Endometrial microvascular endothelial cells (primary cell): ENCODE results near the gene EFNA2. TPM values are rescaled to one million over a fixed set of nuclear protein-coding genes. Genes with fewer than 3 reads are reported as not detected.
"Not testable (repeated sequence)": the region's sequence is repeated elsewhere in the genome, so short reads cannot be mapped to it uniquely, and the experiment has no call there.

Source experiments
- in situ Hi-C: cut with HindIII; loops from 2 replicates; pipeline ENCODE4 v1.10.0; 2017; ENCODE audit warnings: low sequenced_read_pairs, low pct_unique_long_range_greater_than_20kb; ENCODE audit errors: inconsistent ontology term
- total RNA-seq: library from RNA; depleted of rRNA; stranded (reverse); fragments of >200 nt; gene quantifications from one replicate; pipeline ENCODE4 v1.2.3, GENCODE V29; 2015; ENCODE audit errors: inconsistent ontology term

The EFNA2 gene
- total RNA-seq, 1 donor from 2014 or later = not detected

DNA sequence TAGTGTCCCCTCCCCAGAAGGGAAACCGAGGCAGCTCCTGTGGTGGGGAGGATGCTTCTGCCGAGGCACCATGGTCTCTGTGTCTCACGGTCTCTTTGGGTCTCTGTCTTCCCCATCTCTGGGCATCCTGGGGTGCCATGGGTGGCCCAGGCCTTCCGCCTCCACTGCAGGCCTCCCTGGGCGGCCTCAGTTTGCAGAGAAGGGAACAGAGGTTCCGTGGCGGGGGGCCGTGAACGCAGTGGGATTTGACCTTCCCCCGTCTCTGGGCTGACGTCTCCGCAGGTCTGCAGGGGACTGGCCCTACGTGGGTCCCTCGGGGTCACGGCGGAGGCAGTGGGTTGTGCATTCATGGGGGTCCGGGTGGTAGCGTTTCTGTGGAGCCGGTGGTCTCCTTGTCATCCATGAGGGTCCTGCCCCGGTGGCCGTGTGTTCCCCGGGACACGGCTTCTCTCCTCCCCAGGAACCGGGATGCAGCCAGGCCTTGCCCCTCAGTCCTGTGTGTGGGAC lies 4.6 kb downstream of the EFNA2 start:
- in situ Hi-C loops = no loop called here

DNA sequence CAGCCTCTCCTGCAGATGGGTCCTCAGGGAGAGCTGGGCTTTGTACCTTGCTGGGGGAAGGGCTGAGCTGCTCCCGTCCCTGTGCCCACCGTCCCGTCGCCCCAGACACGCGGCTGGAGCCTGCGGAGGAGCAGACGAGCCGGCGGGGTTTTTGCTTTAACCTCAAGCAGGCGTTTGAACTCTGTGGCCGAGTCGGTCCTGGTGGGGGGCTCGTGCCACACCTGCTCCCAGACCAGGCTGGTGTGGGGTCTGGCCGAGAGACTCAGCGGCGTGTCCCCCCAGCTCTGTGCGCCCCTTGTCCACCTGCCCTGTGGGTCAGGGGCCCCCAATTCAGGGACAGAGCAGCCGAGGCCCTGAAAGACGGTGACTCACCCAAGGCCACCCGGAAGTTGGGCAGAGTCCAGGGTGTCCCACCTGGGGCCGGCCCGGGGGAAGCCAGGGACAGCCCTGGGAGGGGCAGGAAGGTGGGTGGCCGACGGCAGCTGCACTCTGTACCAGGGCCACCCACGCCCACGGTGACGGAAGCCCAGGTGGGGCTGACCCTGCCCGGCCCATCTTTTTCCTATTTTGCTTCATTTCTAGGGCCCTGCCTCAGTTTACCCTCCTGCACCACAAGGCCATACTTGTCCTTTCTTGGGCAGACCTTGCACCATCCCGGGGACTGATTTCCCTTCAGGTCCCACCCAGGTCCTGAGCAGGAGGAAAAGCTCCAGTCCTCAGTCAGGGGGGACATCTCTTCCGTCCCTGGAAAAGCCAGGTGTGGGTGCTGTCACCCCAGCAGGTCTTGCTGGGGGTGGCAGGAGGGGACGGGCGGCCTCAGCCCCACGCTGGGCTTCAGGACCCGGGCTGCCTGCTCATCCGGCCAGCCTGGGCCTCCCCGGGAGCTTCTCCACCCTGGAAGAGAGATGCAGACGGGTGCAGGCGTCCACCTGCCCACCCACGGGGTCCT lies 5.3 kb downstream of the EFNA2 start:
- in situ Hi-C loops = no loop called here

DNA sequence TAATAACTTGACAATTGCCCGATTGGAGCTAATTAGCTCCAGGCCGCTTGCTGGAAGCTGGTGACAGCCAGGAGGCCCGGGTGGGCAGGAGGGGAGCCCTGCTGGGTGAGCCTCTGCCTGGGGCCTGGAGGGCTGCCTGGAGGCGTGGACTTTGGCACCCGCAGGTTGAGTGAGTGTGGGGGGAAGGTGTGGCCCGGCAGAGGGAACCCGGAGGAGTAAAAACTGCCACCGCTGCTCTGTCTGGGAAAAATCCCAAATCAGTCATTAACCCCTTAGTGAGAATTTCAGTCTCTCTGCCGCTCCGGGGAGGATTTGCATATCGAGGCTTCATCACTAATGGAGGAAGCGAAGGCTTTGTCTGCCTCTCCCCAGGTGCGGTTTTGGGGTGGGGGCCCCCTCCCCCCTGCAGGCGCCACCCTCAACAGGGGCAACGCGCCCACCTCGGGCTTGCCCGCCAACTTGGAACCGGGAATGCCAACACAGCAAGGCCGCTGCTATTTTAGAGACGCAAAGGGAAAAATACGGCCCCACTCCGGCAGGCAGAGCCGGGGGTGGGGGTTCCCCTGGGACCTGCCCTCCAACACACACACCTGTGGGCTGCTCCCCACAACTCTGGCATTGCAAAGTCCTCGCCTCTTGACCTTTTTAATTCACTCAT lies 6.2 kb downstream of the EFNA2 start:
- in situ Hi-C loops = no loop called here

DNA sequence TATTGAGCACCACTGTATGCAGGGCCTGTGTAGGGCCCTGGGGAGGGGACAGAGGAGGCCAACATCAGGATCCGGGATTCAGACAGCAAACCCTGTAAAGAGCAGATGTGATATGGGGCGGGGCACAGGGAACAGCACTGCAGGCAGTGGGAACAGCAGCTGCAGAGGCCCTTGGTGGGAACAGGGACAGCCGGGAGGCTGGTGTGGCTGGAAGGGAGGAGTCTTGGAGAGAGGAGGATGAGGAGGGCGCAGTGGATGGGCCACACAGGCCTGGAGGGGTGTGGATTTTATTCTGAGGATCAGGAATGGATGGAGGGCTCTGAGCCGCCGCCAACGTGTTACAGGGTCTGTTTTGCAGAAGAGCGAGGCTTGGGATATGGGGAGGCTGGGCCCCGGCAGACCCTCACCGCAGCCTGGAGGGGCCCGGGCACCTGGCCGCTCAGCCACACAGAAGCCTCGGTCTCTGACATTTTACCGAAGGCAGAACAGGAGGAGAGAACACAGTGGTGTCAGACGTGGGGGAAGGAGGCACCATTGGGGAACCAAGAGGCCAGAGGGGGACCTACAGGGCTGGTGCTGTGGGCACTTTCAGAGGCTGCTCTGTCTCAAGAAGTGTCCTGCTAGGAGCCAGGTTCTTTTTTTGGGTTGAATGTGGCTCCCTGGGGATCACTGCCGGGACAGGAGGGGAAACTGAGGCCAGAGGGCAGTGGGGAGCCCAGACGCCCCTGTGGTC lies 6.9 kb downstream of the EFNA2 start:
- in situ Hi-C loops = no loop called here

DNA sequence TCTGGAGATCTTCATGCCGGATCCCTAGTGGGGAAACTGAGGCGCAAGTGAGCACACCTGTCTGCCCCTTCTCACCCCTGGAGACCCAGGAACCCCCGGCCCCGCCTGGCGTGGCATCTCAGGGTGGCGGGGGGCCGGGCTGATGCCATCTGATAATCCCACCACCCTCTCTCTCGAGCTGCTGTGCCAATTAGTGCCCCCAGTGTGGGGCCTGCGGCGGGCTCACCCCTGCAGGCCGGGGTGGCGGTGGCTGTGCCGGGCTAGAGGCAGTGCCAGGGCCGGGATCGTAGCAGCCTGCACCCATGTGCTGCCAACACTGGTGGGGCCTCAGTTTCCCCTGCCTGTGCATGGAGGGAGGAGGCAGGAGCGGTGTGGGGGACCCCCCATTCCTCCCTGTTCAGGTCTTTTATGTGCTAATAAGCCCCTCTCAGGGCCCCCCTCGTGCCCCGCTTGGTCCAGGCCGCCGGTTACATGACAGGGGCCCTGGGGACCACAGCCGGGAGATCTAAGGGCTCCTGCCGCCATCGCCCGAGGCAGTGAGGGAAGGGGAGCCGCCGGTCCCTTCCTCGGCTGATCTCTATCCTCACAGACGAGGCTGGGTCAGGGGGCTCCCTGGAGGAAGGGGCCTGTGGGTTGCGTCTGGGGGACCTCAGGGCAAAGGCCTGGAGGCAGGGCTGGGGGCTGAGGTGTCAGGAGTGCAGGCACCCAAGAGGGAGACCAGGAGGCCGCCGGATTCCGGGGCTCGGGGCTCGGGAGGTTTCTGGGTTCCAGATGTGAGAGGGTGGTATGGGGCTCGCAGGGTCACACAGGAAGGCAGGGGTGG lies 8.3 kb downstream of the EFNA2 start:
- in situ Hi-C loops = no loop called here

DNA sequence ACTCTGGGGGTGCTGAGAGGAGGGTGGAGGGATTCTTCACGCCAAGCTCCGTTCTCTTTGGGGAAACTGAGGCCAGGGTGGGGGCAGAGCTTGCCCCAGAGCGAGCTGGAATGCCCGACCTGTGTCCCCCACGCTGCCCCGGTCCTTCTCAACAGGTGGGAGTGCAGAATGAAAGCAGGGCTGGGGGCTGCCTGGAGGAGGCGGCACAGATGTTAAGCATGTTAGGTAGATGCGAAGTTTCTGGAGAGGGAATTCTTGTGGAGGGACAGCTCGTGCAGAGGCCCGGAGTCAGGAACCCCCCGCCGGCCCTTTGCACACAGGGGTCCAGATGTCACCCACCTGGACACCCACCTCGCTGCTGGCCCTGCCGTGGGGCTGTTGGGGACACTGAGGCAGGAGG lies 9.0 kb downstream of the EFNA2 start:
- in situ Hi-C loops = no loop called here

DNA sequence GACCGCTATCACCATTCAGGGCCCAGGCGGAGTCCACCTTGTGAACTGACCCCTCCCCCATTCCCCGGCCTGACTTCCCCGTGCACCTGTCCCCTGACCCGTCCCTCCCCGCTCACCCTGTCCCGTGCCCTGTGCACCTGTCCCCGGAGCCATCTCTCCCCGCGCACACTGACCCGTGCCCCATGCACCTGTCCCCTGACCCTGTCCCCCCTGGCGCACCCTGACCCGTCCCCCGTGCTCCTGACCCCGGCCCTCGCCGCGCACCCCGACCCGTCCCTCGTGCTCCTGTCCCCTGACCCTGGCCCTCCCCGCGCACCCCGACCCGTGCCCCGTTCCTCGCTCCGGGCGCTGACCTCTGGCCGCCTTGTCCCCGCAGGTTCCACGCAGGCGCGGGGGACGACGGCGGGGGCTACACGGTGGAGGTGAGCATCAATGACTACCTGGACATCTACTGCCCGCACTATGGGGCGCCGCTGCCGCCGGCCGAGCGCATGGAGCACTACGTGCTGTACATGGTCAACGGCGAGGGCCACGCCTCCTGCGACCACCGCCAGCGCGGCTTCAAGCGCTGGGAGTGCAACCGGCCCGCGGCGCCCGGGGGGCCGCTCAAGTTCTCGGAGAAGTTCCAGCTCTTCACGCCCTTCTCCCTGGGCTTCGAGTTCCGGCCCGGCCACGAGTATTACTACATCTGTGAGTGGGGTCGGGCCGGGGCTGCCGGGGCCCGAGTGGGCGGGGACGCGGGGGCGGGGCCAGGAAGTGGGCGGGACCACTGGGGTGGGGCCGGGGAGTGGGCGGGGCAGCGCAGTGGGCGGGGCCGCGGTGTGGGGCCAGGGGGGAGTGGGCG lies 9.7 kb downstream of the EFNA2 start:
- in situ Hi-C loops = no loop called here

DNA sequence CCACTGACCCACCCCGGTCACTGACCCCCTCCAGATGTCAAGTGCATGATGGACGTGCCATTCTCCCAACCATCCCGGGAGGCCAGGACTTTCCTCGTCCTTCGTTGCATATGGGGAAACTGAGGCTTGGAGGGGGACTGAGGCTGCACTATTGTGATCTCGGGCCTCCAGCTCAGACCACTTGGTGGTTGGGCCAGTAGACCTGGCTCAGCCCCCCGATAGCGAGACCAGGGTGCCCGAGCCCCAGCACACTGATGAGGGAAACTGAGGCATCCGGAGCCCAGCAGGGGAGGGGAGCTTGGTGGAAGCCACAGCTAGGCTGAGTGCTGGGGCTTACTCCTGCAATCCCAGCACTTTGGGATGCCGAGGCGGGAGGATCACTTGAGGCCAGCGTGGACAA lies 10.4 kb downstream of the EFNA2 start:
- in situ Hi-C loops = no loop called here

DNA sequence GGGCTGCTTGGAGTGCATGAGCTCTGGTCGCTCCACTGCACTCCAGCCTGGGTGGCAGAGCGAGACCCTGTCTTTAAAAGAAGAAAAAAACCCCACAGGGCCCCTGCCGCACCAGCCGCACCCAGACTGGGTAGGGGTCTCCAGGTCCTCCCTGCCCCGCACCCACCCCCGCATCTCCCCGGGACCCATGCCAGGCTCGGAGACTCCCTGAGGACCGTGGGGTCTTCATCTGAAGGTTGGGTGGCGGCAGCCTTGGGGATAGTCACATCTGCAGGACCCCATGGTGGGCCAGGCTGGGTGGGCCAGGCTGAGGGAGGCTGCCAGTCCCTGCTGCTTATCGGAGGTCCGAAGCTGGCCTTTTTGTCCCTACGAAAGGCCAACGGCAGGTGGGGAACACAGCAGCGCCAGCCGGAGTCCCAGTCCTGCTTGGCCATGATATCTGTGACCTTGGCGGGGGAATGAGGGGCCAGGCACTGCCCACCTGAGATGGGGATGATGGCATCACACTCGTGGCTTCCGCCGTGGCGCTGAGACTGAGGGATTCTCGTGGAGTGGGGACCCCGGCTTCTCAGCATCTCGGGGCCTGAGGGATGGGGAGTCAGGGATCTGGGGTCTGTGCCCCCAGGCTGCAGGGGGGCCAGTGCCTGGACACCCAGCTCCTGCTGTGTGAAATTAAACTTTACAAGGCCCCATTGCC lies 11.1 kb downstream of the EFNA2 start:
- in situ Hi-C loops = no loop called here

DNA sequence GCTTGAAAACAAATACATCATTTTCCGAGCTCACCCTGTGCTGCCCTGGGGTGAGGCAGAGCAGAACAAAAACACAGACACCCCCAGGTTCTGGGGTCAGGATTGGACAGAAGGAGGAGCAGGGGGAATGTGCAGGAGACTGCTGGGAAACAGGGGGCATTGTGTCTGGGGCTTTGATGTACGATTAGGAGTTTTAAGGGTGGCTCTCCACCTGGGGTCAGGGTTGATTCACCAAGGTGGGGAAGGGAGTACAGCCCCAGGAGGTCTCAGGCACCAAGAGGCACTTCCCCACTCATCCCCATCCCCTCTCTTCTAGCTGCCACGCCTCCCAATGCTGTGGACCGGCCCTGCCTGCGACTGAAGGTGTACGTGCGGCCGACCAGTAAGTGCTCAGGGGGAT lies 12.6 kb downstream of the EFNA2 start:
- in situ Hi-C loops = no loop called here

DNA sequence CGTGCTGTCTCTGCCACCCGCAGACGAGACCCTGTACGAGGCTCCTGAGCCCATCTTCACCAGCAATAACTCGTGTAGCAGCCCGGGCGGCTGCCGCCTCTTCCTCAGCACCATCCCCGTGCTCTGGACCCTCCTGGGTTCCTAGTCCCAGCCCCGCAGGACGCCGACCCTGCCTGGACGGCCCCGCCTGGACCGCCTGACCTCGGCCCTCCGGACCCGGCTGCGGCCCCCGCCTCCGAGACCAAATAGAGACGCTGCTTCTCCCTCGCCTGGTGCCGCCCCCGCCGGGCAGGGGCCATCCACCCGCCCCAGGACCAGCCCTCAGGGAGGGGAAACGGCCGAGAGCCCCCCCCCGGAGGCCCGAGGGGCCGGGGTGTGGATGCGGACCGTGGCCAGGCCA lies 14.1 kb downstream of the EFNA2 start:
- in situ Hi-C loops = no loop called here

DNA sequence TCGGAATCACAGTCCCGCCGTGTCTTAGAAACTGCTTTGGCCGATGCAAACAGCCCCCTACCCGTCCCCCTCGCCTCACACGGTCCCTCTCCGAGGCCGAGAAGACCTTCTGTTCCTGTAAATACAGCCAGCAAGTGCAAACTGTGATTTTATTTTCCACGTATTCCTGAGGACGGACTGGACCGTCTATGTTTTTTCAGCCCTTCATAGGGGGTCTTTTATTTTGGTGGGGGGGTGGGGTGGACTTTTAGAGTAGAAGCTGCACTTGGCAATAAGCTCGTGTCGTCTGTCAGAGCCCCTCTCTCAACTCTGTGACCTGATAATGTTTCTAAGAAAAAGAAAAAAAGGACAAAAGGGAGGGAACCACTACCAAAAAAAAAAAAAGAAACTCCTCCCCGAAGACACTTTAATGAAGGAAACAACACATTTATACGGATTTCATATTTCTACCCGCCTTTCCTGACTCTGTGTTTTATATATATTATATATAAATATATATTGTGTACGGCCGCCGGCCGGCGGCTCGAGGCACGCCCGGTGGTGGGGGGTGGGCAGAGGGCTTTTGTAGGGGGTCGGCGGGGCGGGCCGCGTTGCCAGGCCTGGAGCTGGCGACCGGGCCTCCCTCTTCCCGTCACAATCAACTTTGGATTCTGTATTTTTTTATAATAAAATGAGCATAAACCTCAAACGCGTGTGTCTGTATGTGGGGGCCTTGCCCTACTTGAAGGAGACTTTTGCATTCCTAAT lies 15.2 kb downstream of the EFNA2 start:
- in situ Hi-C loops = no loop called here

DNA sequence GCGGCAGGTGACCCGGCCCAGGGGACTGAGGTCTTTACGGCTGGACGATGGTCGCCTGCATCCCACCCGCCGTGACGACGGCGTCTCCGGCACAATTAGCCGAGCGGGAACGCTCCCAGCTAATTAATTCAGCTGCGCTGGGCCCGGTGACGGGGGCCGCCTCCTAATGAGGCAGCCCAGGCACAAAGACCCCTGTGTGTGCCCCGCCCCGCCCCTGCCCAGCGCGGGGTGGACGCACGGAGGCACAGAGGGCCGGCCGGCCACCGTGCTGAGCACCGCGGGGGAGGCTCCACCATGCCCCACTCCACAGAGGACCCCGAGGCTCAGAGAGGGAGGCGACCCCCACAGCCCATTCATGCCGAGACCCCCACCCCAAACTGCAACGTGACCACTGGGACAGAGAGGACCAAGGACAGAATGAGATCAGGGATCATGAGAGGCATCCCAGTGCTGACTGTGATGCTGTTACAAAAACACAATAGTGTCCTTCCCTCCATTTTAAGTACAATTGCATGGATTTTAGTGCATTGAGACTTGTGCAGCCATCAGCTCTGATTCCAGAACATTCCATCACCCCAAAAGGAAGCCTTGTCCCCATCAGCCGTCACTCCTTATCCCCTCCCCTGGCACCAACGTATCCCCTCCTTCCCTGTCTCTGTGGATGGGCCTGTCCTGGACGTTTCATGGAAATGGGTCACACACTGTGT lies 17.0 kb downstream of the EFNA2 start:
- in situ Hi-C loops = no loop called here

DNA sequence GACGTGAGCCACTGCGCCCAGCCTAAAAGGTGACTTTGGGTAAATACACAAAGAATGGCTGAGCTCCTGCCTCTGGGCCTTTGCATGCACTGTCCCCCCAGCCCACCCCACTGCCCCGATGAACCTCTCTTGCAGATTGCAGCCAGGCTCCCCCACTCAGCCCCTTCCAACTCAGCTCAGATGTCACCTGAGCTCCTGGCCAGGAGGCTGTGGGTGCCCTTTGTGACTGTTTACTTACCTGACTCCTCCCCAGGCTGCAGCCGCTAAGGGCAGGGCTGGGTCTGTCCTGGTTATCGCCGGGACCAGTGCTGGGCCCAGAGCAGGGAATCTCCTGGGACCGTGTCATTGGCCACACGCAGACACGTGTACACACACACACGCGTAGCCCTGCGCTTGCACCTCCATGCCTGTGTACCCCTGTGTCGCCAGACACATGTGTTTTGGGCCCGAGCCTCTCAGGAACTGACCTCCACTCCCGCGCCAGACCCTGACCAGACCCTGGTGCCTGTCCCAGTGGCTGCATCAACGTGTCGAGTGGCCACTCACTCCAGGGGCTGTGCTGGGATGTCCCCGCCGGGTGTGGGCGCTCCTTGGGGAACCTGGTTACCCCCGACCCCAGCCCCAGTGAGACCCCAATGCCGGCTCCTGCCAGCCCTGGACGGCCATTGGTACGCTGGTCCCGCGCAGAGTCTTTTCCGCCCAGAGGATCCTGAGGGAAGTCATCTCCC lies 18.7 kb downstream of the EFNA2 start:
- in situ Hi-C loops = no loop called here

DNA sequence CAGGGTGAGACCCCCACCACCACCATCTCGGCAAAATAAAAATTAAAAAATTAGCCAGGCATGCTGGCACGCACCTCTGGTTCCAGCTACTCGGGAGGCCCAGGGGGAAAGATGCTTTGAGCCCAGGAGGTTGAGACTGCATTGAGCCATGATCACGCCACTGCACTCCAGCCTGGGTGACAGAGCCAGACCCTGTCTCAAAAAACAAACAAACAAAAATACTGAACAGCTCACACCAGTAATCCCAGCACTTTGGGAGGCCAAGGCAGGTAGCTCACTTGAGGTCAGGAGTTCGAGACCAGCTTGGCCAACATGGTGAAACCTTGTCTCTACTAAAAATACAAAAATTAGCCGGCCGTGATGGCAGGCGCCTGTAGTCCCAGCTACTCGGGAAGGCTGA lies 19.7 kb downstream of the EFNA2 start:
- in situ Hi-C loops = not testable (repeated sequence)
